Stomach (tissue), 9 donors: ENCODE data around the gene TAF1A. TPM values are rescaled to one million over a fixed set of nuclear protein-coding genes. Genes with fewer than 3 reads are reported as not detected.
A peak's percentile ranks its signal among the peaks of the same experiment; 100 is the strongest.

Experiments used
- DNase-seq, 2 donors: peaks; one replicate each; pipeline versions ENCODE4 v3.0.0 to v3.0.0-alpha.2; 2013 to 2019
- H3K27ac ChIP-seq, 5 donors: fragments of 200-600 bp in 4 of 5; sonication (generic) in 4 of 5; one replicate each; pipeline ENCODE4 v1.5.1; 2013 to 2019; ENCODE audit warnings: mild to moderate bottlenecking in 1 of 5, moderate library complexity in 1 of 5
- H3K27me3 ChIP-seq, 3 donors: fragments of 200-600 bp; sonication (generic); one replicate each; pipeline ENCODE4 v1.5.1; 2017 to 2019; ENCODE audit warnings: mixed run types in 1 of 3
- H3K36me3 ChIP-seq, 4 donors: fragments of 200-600 bp; sonication (generic); 1 replicate in 3 of 4; 2 replicates in 1 of 4; pipeline ENCODE4 v1.5.1; 2016 to 2019
- H3K4me1 ChIP-seq, 4 donors: fragments of 200-600 bp; sonication (generic); one replicate each; pipeline ENCODE4 v1.5.1; 2016 to 2019
- H3K4me3 ChIP-seq, 4 donors: fragments of 200-600 bp; sonication (generic) in 3 of 4; one replicate each; pipeline ENCODE4 v1.5.1; 2016 to 2019; ENCODE audit warnings: mild to moderate bottlenecking in 1 of 4
- H3K9me3 ChIP-seq, 4 donors: fragments of 200-600 bp; sonication (generic); one replicate each; pipeline ENCODE4 v1.5.1; 2016 to 2019
- EP300 ChIP-seq: sonication (generic); formaldehyde crosslinking; IDR thresholded peaks from one replicate; pipeline ENCODE4 v1.6.1; 2017; ENCODE audit warnings: antibody characterized with exemption
- POLR2A ChIP-seq, 4 donors: fragments of 450-650 bp; IDR thresholded peaks; one replicate each; pipeline ENCODE4 v1.6.1; 2016; ENCODE audit warnings: antibody characterized with exemption in 4 of 4, control low read depth in 2 of 4, mild to moderate bottlenecking in 1 of 4, moderate library complexity in 1 of 4
- POLR2AphosphoS5 ChIP-seq, 3 donors: sonication (generic); formaldehyde crosslinking; IDR thresholded peaks; one replicate each; pipeline ENCODE4 v1.6.1; 2016; ENCODE audit warnings: antibody characterized with exemption in 3 of 3
- WGBS, 5 donors: extraction: QIAGEN DNeasy Blood & Tissue Kit in 3 of 5; methylation state at CpG; one replicate each; pipeline versions ENCODE4 v1.1.5 to v1.1.7; 2013 to 2018; 5-methylcytosine and 5-hydroxymethylcytosine counted together
- intact Hi-C: fragments of 100-400 bp; cut with DNase I; formaldehyde crosslinking; loops from one replicate; pipeline ENCODE4 v1.15.1; 2023; ENCODE audit warnings: low total_unique reads
- polyA plus RNA-seq, 3 donors: library from polyadenylated mRNA; stranded (reverse); fragments of 200-250 nt; gene quantifications; one replicate each; pipeline ENCODE4 v1.2.3, GENCODE V29; 2013
- total RNA-seq, 5 donors: library from RNA; depleted of rRNA; stranded (reverse); fragments of >200 nt; gene quantifications; one replicate each; pipeline versions ENCODE4 v1.1.0 to v1.2.3, GENCODE V29; 2014 to 2016
- TF ChIP-seq, protein P1 (sequence below), 7 experiments: fragments of 450-650 bp in 4 of 7; fragments of 200-600 bp in 3 of 7; sonication (generic) in 3 of 7; IDR thresholded peaks; one replicate each; pipeline ENCODE4 v1.5.1; 2016 to 2019; ENCODE audit warnings: antibody characterized with exemption in 7 of 7, control low read depth in 2 of 7, mild to moderate bottlenecking in 1 of 7
- donor health status: healthy with polysubstance abuse.
- donor health status: Bipolar disorder and iron deficiency.
- donor health status: healthy.

Gene TAF1A
- total and polyA plus RNA-seq, 8 donors, result 1.3 to 35.6 (median 3.6) TPM

DNA sequence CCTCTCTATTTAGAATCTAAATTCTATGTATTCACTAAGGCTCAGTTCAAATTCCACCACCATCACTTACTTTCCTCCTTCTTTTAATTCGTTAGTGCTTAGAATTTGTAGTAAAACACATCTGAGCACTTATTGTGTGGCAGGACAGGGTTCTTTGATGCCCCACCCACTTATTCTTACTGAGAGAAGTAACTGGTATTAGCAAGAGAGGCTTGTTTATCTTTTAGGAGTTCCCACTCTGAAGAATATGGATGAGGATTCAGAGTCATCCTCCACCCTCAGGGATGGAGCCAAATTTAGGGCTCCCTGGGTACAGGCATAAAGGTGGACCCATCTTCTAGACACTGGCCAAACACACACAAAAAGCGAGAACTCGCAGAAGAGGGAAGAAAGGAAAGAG, 11.5 kb upstream of the TAF1A start:
- WGBS, 5 donors, result 31 to 60% (median 42%) methylated on average over 3 of the region's 3 CpGs
- Histone ChIP-seq H3K27me3 (no peaks in the 10 kb centered on the region), H3K4me3 (no peak overlapping the region), H3K27ac (peak overlapping the region; percentile 54 to 80 (median 79)), H3K9me3 (no peaks in the 10 kb centered on the region), H3K4me1 (no peaks in the 10 kb centered on the region), H3K36me3 (no peaks in the 10 kb centered on the region)
- intact Hi-C loops, result no loop called here
- peak in 1 of 2 donors; percentile 48 for DNase-seq
- TF ChIP-seq EP300 (no peak), POLR2A (IDR thresholded peaks at IDR 0.05) (no peak), POLR2AphosphoS5 (IDR thresholded peaks at IDR 0.05) (peak in 1 of 3 donors; percentile 9)
- TF ChIP-seq, protein P1, sequence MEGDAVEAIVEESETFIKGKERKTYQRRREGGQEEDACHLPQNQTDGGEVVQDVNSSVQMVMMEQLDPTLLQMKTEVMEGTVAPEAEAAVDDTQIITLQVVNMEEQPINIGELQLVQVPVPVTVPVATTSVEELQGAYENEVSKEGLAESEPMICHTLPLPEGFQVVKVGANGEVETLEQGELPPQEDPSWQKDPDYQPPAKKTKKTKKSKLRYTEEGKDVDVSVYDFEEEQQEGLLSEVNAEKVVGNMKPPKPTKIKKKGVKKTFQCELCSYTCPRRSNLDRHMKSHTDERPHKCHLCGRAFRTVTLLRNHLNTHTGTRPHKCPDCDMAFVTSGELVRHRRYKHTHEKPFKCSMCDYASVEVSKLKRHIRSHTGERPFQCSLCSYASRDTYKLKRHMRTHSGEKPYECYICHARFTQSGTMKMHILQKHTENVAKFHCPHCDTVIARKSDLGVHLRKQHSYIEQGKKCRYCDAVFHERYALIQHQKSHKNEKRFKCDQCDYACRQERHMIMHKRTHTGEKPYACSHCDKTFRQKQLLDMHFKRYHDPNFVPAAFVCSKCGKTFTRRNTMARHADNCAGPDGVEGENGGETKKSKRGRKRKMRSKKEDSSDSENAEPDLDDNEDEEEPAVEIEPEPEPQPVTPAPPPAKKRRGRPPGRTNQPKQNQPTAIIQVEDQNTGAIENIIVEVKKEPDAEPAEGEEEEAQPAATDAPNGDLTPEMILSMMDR (IDR thresholded peaks at IDR 0.05), result no peak

DNA sequence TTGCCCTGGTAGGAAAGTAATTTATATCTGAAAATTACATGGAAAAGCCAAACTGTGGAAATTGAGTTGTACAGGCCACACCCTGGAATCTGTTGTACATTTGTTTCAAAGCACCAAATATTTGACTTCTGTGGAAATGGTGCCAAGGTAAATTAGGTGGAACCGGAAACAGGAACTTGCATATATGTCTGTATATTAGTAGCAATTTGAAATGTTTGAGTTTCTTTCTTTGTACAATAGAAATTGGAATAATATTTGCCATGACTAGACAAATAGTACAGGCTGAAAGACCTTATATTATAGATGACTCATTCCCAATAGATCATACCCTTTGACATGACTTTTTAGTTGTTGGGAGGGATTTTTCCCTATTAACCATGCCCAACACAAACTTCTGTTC, 10.5 kb upstream of the TAF1A start:
- WGBS, 5 donors, result 31 to 54% (median 43%) methylated on average over 1 of the region's 1 CpG
- intact Hi-C loops, result no loop called here
- peak in 1 of 2 donors; percentile 73 for DNase-seq
- H3K36me3 ChIP-seq, result no peaks in the 10 kb centered on the region
- H3K4me1 ChIP-seq, result no peaks in the 10 kb centered on the region
- no peak overlapping the region for H3K4me3 ChIP-seq
- no peaks in the 10 kb centered on the region for H3K27me3 ChIP-seq
- H3K27ac ChIP-seq, result peak overlapping the region in 4 of 5 donors; percentile 54 to 79 (median 72)
- TF ChIP-seq EP300, result no peak
- TF ChIP-seq POLR2AphosphoS5 (IDR thresholded peaks at IDR 0.05), result peak in 2 of 3 donors; percentile 10 to 64
- no peaks in the 10 kb centered on the region for H3K9me3 ChIP-seq

DNA sequence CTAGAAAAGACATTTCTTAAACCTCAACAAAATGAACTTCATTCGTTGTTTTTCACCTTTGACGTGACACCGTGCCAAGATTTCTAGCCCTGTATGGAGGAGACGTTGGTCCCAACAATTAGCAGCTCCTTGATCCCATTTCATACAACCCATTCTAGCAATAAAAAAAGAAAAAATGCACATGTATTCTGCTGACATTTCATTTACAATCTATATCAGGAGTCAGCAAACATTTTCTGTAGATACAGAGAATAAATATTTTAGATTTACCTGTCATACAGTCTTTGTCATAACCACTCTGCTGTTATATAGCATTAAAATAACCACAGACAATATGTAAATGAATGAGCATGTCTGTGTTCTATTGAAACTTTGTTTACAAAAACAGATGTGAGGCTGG, 7.0 kb upstream of the TAF1A start:
- WGBS, 5 donors, result 40 to 68% (median 58%) methylated on average over 4 of the region's 4 CpGs

DNA sequence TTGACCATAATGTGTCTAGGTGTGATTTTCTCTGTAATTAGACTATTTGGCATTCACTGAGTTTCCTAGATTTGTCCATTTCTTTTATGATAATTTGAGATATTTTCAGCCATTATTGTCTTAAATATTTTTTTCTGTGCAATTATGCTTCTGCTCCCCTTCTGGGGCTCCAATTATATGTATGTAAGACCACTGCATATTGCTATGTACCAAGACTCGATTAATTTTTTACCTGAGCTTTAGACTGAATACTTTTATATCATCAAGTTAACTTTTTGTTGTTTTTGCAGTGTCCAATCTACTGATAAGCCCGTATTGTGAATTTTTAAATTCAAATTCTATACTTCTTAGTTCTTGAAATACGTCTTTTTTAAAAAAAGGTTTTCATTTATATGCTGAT, 5.1 kb upstream of the TAF1A start:
- H3K4me1 ChIP-seq, result peaks cover 6 to 11% (median 8%) of the 10 kb centered on the region in 4 donors
- H3K9me3 ChIP-seq, result no peaks in the 10 kb centered on the region
- no peak overlapping the region for H3K27ac ChIP-seq
- no peaks in the 10 kb centered on the region for H3K36me3 ChIP-seq
- intact Hi-C loops, result no loop called here
- TF ChIP-seq POLR2AphosphoS5 (IDR thresholded peaks at IDR 0.05) (no peak), POLR2A (IDR thresholded peaks at IDR 0.05) (no peak), EP300 (no peak)
- no peaks in the 10 kb centered on the region for H3K27me3 ChIP-seq
- DNase-seq, result no peak
- no peak overlapping the region for H3K4me3 ChIP-seq
- 93 to 94% (median 93%) methylated on average over 3 of the region's 3 CpGs for WGBS, 5 donors

More for the DNA sequence above, 7.0 kb upstream of the TAF1A start:
- intact Hi-C loops, result no loop called here
- Histone ChIP-seq H3K36me3 (no peaks in the 10 kb centered on the region), H3K27me3 (no peaks in the 10 kb centered on the region), H3K4me1 (no peaks in the 10 kb centered on the region), H3K27ac (no peak overlapping the region), H3K9me3 (no peaks in the 10 kb centered on the region), H3K4me3 (no peak overlapping the region)
- TF ChIP-seq EP300, result no peak
- no peak for TF ChIP-seq POLR2A (IDR thresholded peaks at IDR 0.05)
- no peak for TF ChIP-seq POLR2AphosphoS5 (IDR thresholded peaks at IDR 0.05)
- TF ChIP-seq, protein P1 (IDR thresholded peaks at IDR 0.05), result no peak
- no peak for DNase-seq

DNA sequence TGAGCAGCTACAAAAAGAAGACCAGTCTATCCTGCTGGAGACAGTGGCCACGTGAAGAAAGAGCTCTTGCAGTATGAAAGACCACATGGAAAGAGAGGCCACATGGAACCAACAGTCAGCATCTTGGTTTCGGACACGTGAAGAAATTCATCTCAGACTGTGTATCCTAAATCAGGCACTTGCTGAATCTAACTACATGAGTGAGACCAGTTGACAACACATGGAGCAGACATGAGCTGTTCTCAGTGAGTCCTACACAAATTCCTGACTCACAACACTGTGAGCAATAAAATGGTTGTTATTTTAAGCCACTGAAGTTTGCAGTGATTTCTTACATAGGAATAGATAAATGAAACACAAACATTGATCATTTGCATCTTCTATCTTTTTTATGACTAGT, 2.4 kb upstream of the TAF1A start:
- TF ChIP-seq POLR2AphosphoS5 (IDR thresholded peaks at IDR 0.05) (no peak), POLR2A (IDR thresholded peaks at IDR 0.05) (no peak), EP300 (no peak)
- TF ChIP-seq, protein P1 (IDR thresholded peaks at IDR 0.05), result no peak
- no peak for DNase-seq
- peaks cover 0 to 7% (median 3%) of the 10 kb centered on the region in 4 donors for H3K36me3 ChIP-seq
- H3K27me3 ChIP-seq, result no peaks in the 10 kb centered on the region
- H3K4me1 ChIP-seq, result peaks cover 6 to 30% (median 24%) of the 10 kb centered on the region in 4 donors
- no peak overlapping the region for H3K4me3 ChIP-seq
- no peaks in the 10 kb centered on the region for H3K9me3 ChIP-seq
- intact Hi-C loops, result no loop called here
- no peak overlapping the region for H3K27ac ChIP-seq
- 81 to 89% (median 85%) methylated on average over 3 of the region's 3 CpGs for WGBS, 5 donors
